Right lobe of liver (tissue), 4 donors: ENCODE measurements around the gene BET1.

Experiments used
- POLR2A ChIP-seq: fragments of 450-650 bp; IDR thresholded peaks from one replicate; pipeline ENCODE4 v1.6.1; 2017; ENCODE audit warnings: antibody characterized with exemption, mild to moderate bottlenecking
- TF ChIP-seq, protein P1 (sequence below), 4 donors: fragments of 200-600 bp in 3 of 4; fragments of 450-650 bp in 1 of 4; IDR thresholded peaks; one replicate each; pipeline versions ENCODE4 v1.5.1 to v1.8.0; 2016 to 2022; ENCODE audit warnings: antibody characterized with exemption in 4 of 4, mild to moderate bottlenecking in 2 of 4
- donor health status: DM: no; HTN: no; CAD: no.
- donor health status: DM: no; HTN: no; CAD: no.
- donor health status: DM: no; HTN: yes; CAD: no.

- TF ChIP-seq, protein P1, sequence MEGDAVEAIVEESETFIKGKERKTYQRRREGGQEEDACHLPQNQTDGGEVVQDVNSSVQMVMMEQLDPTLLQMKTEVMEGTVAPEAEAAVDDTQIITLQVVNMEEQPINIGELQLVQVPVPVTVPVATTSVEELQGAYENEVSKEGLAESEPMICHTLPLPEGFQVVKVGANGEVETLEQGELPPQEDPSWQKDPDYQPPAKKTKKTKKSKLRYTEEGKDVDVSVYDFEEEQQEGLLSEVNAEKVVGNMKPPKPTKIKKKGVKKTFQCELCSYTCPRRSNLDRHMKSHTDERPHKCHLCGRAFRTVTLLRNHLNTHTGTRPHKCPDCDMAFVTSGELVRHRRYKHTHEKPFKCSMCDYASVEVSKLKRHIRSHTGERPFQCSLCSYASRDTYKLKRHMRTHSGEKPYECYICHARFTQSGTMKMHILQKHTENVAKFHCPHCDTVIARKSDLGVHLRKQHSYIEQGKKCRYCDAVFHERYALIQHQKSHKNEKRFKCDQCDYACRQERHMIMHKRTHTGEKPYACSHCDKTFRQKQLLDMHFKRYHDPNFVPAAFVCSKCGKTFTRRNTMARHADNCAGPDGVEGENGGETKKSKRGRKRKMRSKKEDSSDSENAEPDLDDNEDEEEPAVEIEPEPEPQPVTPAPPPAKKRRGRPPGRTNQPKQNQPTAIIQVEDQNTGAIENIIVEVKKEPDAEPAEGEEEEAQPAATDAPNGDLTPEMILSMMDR (IDR thresholded peaks at IDR 0.05) = no peak
- no peak for TF ChIP-seq POLR2A
Observed at GRCh38 chr7:93943816-93944540, 60.2 kb downstream of the BET1 start.
